ENCODE data around the gene RNF150.

GRCh38 chr4:141078871-141079270 lies 54.4 kb downstream of the RNF150 start:
- TF ChIP-seq CTCF (IDR thresholded peaks at IDR 0.05; ENCODE audit: low read depth, low read length) (no peak), EZH2phosphoT487 (IDR thresholded peaks at IDR 0.05; ENCODE audit: low read depth) (no peak)

Measured in OCI-LY3 (cell line).